D341Med (cell line): Measurements from ENCODE around the gene ADAMTS10.
"Not testable (repeated sequence)": the region's sequence is repeated elsewhere in the genome, so short reads cannot be mapped to it uniquely, and the experiment has no call there.

Experiments
- DNase-seq: peaks from one replicate; pipeline ENCODE4 v3.0.0; 2012; ENCODE audit warnings: low spot score

ADAMTS10 gene

DNA sequence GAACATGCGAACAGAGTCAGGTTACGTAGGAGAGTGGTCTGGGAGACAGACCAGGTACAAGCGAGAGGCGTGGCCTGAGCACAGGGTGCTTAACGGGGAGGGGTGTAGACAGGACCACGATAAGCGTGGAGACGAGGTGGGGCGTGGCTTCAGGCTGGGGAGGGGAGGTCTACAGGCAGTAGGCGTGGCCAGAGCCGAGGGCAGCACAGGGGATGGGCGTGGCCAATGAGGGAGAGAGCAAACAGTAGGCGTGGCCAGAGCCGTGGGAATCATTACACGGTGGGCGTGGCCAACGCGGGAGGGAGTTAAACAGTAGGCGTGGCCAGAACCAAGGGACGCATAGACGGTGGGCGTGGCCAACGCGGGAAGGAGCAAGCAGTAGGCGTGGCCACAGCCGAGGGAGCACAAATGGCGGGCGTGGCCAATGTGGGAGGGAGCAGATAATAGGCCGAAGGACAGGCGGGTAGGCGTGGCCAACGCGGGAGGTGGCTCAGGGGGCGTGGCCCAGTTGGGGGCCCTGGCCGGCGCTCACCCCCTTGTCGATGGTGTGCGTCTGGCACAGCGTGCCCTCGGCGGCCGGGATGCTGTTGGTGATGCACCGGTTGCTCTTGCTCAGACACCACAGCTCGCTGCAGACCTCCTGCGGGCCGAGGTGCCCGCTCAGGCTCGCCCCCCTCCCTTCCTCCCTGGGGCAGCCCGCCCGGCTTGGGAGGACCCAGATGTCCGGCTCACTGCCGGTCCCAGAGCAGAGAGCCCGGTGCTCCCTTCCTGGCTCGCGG lies 18.1 kb downstream of the ADAMTS10 start:
- DNase-seq = peak; percentile 83

GRCh38 chr19:8589177-8589714 lies 21.3 kb downstream of the ADAMTS10 start:
- DNase-seq = no peak

- peak; percentile 71 for DNase-seq
Observed at GRCh38 chr19:8585894-8586750, 24.4 kb downstream of the ADAMTS10 start.

DNA sequence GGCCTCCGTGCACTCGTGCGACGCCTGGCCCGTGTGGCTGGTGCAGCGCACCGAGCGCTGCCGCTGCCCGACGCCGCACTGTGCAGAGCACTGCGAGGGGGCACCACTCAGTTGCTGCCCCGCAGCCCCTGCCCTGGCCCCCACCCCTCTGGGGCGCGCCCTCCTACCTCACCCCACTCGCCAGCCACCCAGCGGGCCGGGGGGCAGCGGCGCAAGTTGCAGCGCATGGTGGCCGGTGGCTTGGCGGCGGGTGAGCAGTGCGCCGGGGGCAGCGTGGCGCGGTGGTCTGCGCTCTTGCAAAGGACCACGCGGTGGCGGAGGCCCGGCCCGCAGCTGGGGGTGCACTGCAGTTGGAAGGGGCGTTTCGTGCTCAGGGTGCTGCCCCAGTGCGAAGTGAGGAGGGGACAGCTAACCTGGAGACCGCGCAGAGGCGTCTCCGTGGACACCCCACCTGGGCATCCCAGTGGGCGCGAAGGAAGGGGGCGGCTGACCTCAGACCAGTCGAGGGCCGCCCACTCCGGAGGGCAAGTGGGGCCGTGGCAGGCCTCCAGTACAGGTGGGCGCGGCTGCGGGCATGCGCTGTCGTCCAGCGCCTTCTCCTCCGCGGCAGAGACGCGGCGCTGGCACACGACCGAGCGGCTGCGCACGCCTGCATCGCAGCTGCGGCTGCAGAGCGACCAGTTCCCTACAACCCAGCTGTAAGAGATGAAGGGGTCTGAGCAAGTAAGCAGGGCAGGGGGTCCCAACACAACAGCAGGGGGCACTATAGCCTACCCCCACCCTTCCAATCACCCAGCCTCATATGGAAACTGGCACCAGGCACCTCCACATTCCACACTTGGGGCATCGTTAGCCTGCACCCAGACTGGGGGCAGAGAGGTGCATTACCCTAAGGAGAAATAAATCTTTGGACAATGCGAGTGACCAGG lies 25.3 kb downstream of the ADAMTS10 start:
- no peak for DNase-seq

GRCh38 chr19:8580710-8581281 lies 29.7 kb downstream of the ADAMTS10 start:
- DNase-seq = peak; percentile 89

GRCh38 chr19:8578642-8579265 lies 31.8 kb downstream of the ADAMTS10 start:
- peak; percentile 86 for DNase-seq

DNA sequence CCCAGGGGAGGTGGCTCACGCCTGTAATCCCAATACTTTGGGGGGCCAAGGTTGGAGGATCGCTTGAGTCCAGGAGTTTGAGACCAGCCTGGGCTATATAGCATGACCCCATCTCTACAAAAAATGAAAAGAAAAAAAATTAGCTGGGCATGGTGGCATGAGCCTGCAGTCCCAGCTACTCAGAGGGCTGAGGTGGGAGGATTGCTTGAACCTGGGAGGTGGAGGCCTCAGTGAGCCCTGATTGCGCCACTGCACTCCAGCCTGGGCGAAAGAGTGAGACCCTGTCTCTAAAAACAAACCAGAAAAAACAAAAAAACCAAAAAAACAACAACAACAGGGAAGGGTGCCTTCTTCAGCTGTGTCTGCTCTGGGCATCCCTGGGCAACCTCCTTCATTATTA lies 32.8 kb downstream of the ADAMTS10 start:
- DNase-seq = no peak

DNA sequence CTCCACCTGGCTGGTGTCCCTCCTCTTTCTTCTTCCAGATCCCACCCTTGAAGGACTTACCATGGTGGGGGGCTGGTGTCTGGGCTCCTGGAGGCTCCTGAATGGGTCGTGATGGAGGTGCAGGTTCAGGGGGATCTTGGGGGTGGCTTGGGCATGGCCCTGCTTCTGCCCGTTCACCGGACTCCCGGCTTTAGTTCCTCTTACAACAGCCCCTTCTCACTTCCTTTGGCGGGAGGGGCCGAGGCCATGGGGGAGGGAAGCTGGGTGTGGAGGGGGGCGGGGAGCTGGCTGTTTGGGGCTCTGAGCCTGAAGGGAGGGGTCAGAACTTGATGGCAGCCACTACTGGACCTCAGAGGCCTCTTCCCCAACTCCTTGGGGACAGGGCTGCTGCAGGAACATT lies 33.3 kb downstream of the ADAMTS10 start, which contains the start of gene MYO1F:
MYO1F (minus strand) TSS at position 196 of the 400 bp plus-strand sequence; CDS start at position 63, 133 bp downstream.
- DNase-seq = no peak

DNA sequence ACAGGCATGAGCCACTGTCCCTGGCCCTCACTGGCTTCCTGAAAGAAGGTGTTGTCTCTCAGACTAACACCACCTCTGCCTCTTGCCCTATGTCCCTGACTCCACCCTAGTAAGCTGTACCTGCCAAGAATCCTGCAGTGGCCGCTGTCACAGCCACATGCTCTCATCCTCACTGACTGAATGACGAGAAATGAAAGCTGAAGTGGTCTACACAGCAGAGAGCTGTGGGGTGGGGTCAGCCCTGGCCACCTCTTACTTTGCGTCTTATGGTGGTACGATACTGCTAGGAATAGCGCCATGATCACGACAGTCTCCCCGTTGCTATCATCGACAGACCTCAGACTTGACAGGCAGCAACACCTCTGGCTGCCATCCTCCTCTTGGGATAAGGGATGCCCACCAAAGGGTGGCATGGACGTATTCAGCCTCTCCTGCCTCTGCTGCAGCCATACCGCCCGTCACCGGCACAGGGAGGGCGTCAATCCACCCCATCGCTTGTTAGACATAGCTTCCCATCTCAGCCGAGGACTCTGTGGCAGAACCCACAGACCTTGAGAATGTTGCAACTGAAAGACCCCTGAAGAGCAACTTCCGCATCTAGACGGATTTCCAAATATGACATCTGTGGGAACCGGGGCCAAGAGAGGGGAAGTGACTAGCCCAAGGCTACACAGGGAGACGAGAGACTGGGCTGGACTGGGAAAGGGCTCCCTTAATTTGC lies 34.1 kb downstream of the ADAMTS10 start:
- no peak for DNase-seq

- no peak for DNase-seq
Observed at GRCh38 chr19:8575467-8575997, 35.0 kb downstream of the ADAMTS10 start.

DNA sequence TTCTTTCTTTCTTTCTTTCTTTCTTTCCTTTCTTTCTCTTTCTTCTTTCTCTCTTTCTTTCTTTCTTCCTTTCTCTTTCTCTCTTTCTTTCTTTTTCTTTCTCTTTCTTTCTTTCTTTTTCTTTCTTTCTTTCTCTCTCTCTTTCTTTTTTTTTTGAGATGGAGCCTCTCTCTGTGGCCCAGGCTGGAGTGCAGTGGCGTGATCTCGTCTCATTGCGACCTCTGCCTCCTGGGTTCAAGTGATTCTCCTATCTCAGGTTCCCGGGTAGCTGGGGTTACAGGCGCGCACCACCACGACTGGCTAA lies 35.9 kb downstream of the ADAMTS10 start:
- DNase-seq = not testable (repeated sequence)

GRCh38 chr19:8573316-8573715 lies 37.2 kb downstream of the ADAMTS10 start:
- DNase-seq = no peak

DNA sequence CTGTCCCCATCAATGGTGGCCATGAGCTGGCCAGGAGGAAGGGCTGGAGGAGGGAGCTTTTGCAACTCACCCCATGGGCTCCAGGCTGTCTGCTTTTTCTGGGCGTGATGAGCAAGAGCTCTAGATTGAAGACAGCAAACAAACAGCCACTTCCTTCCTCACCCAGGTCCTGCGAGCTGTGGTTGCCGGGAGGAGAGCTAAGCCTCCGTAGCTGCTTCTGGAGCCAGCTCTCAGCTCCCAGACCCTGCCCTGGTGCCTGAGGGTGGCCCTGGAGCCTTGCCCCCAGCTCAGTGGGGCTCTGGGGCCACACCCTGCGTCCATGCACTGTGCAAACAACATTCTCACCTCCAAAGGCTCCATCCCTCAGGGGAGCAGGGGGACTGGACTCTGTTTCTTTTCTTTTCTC lies 39.5 kb downstream of the ADAMTS10 start:
- DNase-seq = no peak

GRCh38 chr19:8569066-8569771 lies 41.3 kb downstream of the ADAMTS10 start:
- DNase-seq = no peak

DNA sequence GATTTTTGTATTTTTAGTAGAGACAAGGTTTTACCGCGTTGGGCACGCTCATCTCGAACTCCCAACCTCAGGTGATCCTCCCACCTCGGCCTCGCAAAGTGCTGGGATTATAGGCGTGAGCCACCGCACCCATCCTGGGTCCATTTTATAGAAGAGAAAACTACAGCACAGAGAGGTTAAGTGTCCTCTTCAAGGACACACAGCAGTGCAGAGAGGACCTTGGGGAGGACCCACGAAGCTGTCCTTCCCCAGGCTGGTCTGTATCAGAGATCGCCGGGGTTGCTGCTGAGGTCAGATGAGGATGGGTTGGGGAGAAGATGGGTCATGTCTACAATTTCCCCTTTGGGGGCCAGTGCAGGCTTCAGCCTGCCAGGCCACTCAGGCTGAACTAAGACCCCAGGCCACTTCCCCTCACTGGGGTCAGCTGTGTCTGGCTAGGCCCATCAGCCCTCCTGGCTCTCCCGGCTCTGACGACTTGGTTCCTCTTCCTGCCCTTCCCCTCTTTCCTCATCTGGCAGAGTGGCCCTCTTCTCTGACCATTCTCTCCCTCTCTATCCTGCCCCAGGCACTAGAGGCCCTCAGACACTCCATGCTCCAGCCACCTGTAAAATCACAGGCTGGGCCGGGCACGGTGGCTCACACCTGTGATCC lies 42.9 kb downstream of the ADAMTS10 start:
- DNase-seq = no peak

- DNase-seq = no peak
Observed at GRCh38 chr19:8566855-8567254, 43.7 kb downstream of the ADAMTS10 start.

- not testable (repeated sequence) for DNase-seq
Observed at GRCh38 chr19:8564866-8565265, 45.6 kb downstream of the ADAMTS10 start.

GRCh38 chr19:8561075-8561764 lies 49.3 kb downstream of the ADAMTS10 start:
- peak; percentile 24 for DNase-seq
